NCI-H226 (cell line): ENCODE measurements around the gene GATA3.
A peak's percentile ranks its signal among the peaks of the same experiment; 100 is the strongest.
"Not testable (repeated sequence)": the region's sequence is repeated elsewhere in the genome, so short reads cannot be mapped to it uniquely, and the experiment has no call there.

Source experiments
- DNase-seq: peaks from one replicate; pipeline ENCODE4 v3.0.0-alpha.2; 2015

Gene GATA3

DNA sequence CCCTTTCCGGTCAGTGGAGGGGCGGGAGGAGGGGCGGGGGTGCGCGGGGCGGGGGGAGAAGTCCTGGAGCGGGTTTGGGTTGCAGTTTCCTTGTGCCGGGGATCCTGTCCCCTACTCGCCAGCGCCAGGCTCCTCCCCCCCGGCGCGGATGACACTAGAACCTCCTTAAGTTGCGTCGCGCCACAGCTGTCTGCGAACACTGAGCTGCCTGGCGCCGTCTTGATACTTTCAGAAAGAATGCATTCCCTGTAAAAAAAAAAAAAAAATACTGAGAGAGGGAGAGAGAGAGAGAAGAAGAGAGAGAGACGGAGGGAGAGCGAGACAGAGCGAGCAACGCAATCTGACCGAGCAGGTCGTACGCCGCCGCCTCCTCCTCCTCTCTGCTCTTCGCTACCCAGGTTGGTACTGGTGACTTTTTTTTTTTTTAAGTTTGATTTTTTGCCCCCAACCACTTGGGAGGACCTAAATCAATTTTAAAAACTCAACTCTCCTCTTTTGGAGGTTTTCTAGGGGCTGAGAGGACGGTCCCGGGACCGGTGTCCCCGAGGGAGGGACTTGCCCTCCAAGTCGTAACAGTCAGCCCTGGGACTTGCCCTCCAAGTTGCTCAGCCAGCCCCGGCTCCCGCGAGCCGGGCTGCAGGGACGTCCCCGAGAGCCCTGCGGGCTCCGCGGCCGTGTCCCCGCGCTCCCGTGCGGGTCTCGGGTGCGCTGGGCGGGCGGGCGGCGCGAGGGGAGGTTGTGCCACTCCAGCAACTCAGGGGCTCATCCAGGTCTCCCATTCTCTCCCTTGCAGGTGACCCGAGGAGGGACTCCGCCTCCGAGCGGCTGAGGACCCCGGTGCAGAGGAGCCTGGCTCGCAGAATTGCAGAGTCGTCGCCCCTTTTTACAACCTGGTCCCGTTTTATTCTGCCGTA is at the start of gene GATA3:
Gene GATA3 (plus strand): TSS at position 195 of the 914 bp plus-strand sequence. CDS start 968 bp downstream, outside the sequence.
- DNase-seq = peak; percentile 50

DNA sequence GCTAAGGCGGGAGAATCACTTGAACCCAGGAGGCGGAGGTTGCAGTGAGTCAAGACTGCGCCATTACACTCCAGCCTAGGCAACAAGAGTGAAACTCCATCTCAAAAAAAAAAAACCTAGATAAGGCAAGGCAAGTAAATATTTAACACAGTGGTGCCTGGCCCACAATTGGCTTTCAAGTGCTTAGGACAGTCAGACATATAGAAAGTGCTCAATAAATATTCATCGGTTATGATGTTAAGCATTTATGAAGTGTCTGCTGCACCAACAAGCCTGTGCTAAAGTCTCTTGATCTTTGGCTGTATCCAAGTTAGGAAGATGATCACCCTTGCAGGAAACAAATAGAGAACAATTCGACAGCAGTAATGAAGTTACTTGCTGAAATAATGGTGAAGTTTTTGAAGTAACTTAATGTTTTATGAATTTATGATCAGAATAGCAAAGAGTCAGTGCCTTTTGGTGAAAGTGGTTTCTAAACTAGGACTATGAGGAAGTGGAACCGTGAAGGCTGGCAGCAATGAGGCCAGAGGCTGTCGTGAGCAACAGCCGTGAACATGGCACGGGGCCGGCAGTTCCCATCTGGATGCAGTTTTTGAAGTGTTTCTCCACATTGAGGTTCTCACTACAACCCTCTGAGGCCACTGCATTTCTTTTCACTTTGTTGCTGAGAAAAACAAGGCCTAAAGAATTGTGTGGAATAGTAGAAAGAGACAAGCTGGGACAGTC is 48.1 kb upstream of the GATA3 start:
- no peak for DNase-seq

- no peak for DNase-seq
Measured at GRCh38 chr10:8009031-8009430, 45.5 kb upstream of the GATA3 start.

- DNase-seq = no peak
Measured at GRCh38 chr10:8013006-8013405, 41.5 kb upstream of the GATA3 start.

- no peak for DNase-seq
Measured at GRCh38 chr10:8013619-8014018, 40.9 kb upstream of the GATA3 start.

GRCh38 chr10:8014649-8015048 is 39.8 kb upstream of the GATA3 start:
- no peak for DNase-seq

- no peak for DNase-seq
Measured at GRCh38 chr10:8017277-8017676, 37.2 kb upstream of the GATA3 start.

GRCh38 chr10:8023321-8023720 is 31.2 kb upstream of the GATA3 start:
- DNase-seq = no peak

GRCh38 chr10:8023851-8024250 is 30.6 kb upstream of the GATA3 start:
- no peak for DNase-seq

GRCh38 chr10:8026349-8027259 is 27.9 kb upstream of the GATA3 start:
- no peak for DNase-seq

GRCh38 chr10:8031211-8031610 is 23.3 kb upstream of the GATA3 start:
- not testable (repeated sequence) for DNase-seq

GRCh38 chr10:8032558-8032957 is 21.9 kb upstream of the GATA3 start:
- DNase-seq = no peak

DNA sequence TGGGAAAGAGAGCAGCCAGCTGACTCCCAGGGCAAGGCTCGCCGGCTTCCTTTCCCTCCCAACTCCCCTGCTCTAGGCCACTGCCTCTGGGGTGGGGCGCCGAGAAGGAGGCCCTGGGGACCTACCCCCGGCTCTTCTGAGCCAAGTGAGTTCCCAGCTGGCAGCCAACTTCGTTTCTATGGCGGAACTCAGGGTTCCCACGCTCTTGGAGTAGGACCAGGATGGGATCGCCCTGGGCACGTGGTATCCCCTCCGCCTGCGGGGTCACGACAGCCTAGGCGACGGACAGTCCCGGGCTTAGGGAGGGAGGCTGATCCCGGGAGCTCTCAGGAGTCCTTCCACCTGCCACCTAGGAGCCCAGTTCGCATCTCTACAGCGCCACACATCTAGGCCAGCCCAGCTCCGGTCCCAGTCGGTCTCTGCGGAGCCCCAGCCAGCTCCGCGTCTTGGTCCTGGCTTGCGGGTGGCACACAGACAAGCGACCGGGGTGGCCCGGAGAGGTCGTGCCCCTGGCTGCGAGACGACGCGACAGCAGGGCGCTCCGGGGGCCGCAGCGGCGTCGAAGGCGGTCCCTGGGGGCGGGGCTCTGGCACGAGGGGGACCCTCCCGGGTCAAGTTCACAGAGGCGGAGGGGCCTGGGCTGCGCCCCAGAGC is 20.5 kb upstream of the GATA3 start:
- no peak for DNase-seq

DNA sequence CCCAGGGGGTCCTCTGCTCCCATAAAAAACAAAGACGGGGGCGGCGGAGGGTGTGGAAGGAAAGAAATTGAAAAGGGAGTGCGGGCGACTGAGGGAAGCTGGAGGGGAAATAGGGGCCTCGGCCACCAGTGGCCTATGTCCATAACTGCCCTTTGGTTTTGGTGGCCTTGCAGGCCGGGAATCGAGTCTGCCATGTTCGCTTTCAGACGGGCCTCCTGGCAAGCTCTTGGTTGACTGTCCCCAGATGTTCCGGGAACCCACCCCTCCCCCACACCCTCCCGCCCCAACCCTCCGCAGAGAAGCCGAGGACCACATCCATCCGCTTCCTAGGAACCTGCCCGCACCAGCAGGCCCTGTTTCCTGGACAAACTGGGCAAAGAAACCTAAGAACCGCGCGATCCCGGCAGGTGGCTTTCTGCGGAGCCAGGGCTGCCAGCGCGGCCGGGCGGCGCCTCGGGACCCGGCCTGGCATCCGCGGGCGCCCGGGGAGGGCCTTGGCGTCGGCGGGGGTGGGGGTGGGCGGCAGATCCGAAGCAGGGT is 20.0 kb upstream of the GATA3 start:
- no peak for DNase-seq

GRCh38 chr10:8035006-8035640 is 19.4 kb upstream of the GATA3 start:
- no peak for DNase-seq

DNA sequence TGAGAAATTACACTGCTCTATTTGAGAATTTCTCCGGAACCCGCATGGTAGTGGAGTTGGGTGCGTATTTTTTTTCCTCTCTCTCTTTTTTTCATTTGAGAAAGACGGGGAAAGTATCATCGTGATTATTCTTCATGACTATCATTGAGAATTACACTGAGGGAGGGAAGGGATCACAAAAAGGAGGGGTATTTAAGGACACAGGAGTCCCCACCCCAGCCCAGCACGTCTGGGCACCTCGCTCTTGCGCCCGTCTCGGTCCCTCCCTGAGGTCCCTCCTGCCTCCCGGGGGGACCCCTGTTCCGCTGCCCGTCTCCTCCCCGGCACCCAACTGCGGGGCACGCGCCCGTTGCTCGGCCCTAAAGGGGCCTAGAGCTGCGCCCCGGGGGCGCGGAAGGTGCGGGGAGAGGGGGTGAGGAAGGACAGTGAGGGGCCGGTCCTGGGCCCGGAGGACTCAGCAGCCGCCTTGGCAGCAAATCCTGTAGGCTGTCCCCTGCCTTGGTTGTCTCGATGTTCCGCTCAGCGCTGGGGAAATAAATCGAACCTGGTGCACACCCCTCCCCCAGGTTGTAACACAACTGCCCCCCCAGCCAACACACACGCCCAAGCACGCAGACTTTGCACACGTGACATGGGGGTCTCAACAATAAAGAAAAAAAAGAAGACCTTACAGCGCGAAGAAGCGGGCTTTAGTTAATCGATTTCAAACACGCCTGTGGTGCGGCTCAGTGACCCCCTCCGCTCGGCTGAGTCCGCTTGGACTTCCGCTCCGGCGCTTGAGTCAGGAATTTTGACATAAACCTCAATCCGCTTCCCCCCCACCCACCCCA is 18.6 kb upstream of the GATA3 start:
- no peak for DNase-seq

- no peak for DNase-seq
Measured at GRCh38 chr10:8036506-8037198, 17.8 kb upstream of the GATA3 start.

DNA sequence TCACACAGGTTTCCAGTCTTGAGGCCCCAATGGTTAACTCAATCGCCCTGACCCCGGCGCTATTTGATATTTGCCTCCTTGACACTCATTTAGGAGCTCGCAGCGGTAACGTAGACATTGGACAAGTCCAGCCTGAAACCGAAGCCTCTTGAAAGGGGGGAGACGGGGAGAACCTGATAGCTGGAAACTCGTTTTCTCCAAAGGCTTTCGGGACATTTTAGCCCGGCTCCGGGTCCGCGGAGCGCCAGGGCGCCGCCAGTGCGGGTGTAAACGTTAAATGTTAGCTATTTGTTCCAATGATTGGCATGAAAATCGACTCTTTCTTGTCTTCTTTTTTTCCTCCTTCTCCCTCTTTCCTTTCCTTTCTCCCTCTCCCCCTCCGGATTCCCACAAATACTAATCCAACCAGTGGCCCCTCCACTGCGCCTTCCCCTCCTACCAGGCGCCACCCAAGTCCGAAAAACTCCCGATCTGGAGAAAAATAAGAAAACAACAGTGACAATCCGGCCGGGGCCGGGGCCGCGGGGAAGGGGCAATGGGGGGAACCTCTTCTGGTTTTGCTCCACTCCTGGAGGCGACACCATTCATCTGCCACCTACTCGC is 17.2 kb upstream of the GATA3 start:
- no peak for DNase-seq
